Fibroblast of the aortic adventitia (primary cell): ENCODE measurements around the gene UBTF. TPM values are rescaled to one million over a fixed set of nuclear protein-coding genes. Genes with fewer than 3 reads are reported as not detected.
A peak's percentile ranks its signal among the peaks of the same experiment; 100 is the strongest.
"Not testable (repeated sequence)": the region's sequence is repeated elsewhere in the genome, so short reads cannot be mapped to it uniquely, and the experiment has no call there.

Source experiments
- DNase-seq: peaks from one replicate; pipeline ENCODE4 v3.0.0-alpha.2; 2010; ENCODE audit warnings: low read depth
- H3K4me3 ChIP-seq: 2 replicates; pipeline ENCODE4 v1.5.1; 2011; ENCODE audit warnings: low read depth, mild to moderate bottlenecking, control low read depth, low read length, moderate library complexity
- total RNA-seq: library from RNA; depleted of rRNA; stranded (reverse); fragments of >200 nt; gene quantifications from 2 replicates; pipeline ENCODE4 v1.2.3, GENCODE V29; 2012; ENCODE audit warnings: low replicate concordance
- TF ChIP-seq, protein P1 (sequence below): IDR thresholded peaks from 2 replicates; pipeline ENCODE4 v1.5.1; 2011; ENCODE audit warnings: mild to moderate bottlenecking, low read length, control low read depth, inconsistent platforms; ENCODE audit not compliant: insufficient read depth

The UBTF gene
- total RNA-seq, 1 donor: 64.2 TPM

DNA sequence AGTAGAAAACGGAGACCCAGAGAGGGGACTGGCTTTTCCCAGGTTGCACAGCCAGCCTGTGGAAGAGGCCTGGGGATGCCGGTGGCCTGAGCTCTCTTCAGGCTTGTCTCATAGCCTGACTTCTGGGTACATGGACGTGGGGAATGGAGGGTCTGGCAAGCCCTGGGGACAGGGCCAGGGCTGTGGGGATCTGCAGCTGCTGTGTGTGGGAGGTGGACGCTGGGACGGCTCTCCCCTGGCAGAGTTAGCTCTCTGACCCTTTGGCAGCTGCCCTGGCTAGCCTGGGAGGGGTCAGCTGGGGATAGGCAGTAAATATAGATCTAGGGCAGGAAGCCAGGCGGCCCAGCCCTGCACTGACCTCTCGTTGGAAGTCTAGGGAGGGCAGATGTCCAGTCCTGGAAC lies 28.0 kb upstream of the UBTF start:
- TF ChIP-seq, protein P1, sequence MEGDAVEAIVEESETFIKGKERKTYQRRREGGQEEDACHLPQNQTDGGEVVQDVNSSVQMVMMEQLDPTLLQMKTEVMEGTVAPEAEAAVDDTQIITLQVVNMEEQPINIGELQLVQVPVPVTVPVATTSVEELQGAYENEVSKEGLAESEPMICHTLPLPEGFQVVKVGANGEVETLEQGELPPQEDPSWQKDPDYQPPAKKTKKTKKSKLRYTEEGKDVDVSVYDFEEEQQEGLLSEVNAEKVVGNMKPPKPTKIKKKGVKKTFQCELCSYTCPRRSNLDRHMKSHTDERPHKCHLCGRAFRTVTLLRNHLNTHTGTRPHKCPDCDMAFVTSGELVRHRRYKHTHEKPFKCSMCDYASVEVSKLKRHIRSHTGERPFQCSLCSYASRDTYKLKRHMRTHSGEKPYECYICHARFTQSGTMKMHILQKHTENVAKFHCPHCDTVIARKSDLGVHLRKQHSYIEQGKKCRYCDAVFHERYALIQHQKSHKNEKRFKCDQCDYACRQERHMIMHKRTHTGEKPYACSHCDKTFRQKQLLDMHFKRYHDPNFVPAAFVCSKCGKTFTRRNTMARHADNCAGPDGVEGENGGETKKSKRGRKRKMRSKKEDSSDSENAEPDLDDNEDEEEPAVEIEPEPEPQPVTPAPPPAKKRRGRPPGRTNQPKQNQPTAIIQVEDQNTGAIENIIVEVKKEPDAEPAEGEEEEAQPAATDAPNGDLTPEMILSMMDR: no peak
- no peak overlapping the region for H3K4me3 ChIP-seq
- no peak for DNase-seq

GRCh38 chr17:44241106-44241624 lies 21.7 kb upstream of the UBTF start:
- DNase-seq: no peak
- H3K4me3 ChIP-seq: no peak overlapping the region
- TF ChIP-seq, protein P1: no peak

GRCh38 chr17:44237886-44238285 lies 18.4 kb upstream of the UBTF start:
- H3K4me3 ChIP-seq, DNase-seq: not testable (repeated sequence)

GRCh38 chr17:44236444-44236991 lies 17.0 kb upstream of the UBTF start:
- H3K4me3 ChIP-seq: no peak overlapping the region
- DNase-seq: no peak
- TF ChIP-seq, protein P1: no peak

GRCh38 chr17:44235583-44235936 lies 16.1 kb upstream of the UBTF start:
- no peak overlapping the region for H3K4me3 ChIP-seq
- DNase-seq: peak; percentile 23
- TF ChIP-seq, protein P1: no peak

- DNase-seq: no peak
- H3K4me3 ChIP-seq: no peak overlapping the region
- TF ChIP-seq, protein P1: no peak
Observed at GRCh38 chr17:44233582-44233981, 14.1 kb upstream of the UBTF start.

GRCh38 chr17:44232061-44232460 lies 12.6 kb upstream of the UBTF start:
- no peak overlapping the region for H3K4me3 ChIP-seq
- TF ChIP-seq, protein P1: no peak
- DNase-seq: no peak
